ENCODE data around the gene MROH2A.

DNA sequence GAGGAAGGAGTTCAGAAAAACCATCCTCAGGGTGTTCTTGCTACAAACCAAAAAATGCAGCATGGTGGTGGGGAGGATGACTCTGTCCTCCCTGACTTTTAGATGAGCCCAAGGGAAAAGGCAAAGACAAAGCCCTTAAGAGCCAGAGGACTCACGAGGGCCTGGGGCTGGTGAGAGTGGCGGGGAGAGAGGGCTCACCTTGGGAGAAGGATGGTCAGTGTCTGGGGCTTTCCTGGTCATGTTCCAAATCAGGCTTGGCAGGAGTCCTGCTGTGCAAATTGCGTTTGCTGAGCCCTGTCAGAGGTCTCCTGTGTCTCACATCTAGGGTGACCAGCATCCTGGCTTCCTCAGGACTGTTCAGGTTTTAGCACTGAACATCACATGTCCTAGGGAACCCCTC, 13.4 kb upstream of the MROH2A start:
- TF ChIP-seq GATA2 (IDR thresholded peaks at IDR 0.05; ENCODE audit: low read depth, low read length): no peak
- TF ChIP-seq GATA3 (IDR thresholded peaks at IDR 0.05; ENCODE audit: low read depth, low read length): no peak
